Measurements from ENCODE around the gene AXIN2. TPM values are rescaled to one million over a fixed set of nuclear protein-coding genes. Genes with fewer than 3 reads are reported as not detected.
"Not testable (repeated sequence)": the region's sequence is repeated elsewhere in the genome, so short reads cannot be mapped to it uniquely, and the experiment has no call there.

AXIN2 gene
- total RNA-seq, 2 donors from 2014 or later: 5.4 to 16.2 TPM

- 73 to 84% methylated on average over 5 of the region's 5 CpGs for WGBS, 2 donors
Observed at GRCh38 chr17:65514541-65514940, 46.9 kb downstream of the AXIN2 start.

GRCh38 chr17:65514082-65514481 lies 47.4 kb downstream of the AXIN2 start:
- 75 to 80% methylated on average over 8 of the region's 8 CpGs for WGBS, 2 donors

More at GRCh38 chr17:65514541-65514940, 46.9 kb downstream of the AXIN2 start:
- no peaks in the 10 kb centered on the region for H3K36me3 ChIP-seq (replicated peaks in 1 of 2; ENCODE audit: insufficient read depth in 1 of 2, low read depth in 2 of 2)
- H3K4me1 ChIP-seq: peaks cover 3% of the 10 kb centered on the region
- H3K9me3 ChIP-seq: no peaks in the 10 kb centered on the region
- no peak for DNase-seq
- no peaks in the 10 kb centered on the region for H3K27me3 ChIP-seq
- TF ChIP-seq POLR2A (IDR thresholded peaks at IDR 0.05) (no peak), CTCF (IDR thresholded peaks at IDR 0.05) (no peak)
- no peak overlapping the region for H3K27ac ChIP-seq
- intact Hi-C loops (cut with DNase I): no loop called here
- no peak overlapping the region for H3K4me3 ChIP-seq
- no peak for ATAC-seq

GRCh38 chr17:65511316-65511715 lies 50.1 kb downstream of the AXIN2 start:
- H3K27ac ChIP-seq: no peak overlapping the region
- H3K9me3 ChIP-seq: no peaks in the 10 kb centered on the region
- WGBS, 2 donors: 84 to 85% methylated on average over 3 of the region's 3 CpGs
- ATAC-seq (no peak), DNase-seq (no peak)
- peaks cover 2% of the 10 kb centered on the region for H3K4me1 ChIP-seq
- H3K4me3 ChIP-seq: no peak overlapping the region
- no peaks in the 10 kb centered on the region for H3K27me3 ChIP-seq
- no peaks in the 10 kb centered on the region for H3K36me3 ChIP-seq (replicated peaks in 1 of 2; ENCODE audit: insufficient read depth in 1 of 2, low read depth in 2 of 2)
- TF ChIP-seq CTCF (IDR thresholded peaks at IDR 0.05) (no peak), POLR2A (IDR thresholded peaks at IDR 0.05) (no peak)
- intact Hi-C loops (cut with DNase I): no loop called here

More at GRCh38 chr17:65514082-65514481, 47.4 kb downstream of the AXIN2 start:
- no peaks in the 10 kb centered on the region for H3K27me3 ChIP-seq
- no peak overlapping the region for H3K27ac ChIP-seq
- ATAC-seq: no peak
- H3K9me3 ChIP-seq: no peaks in the 10 kb centered on the region
- H3K36me3 ChIP-seq (replicated peaks in 1 of 2; ENCODE audit: insufficient read depth in 1 of 2, low read depth in 2 of 2): no peaks in the 10 kb centered on the region
- intact Hi-C loops (cut with DNase I): no loop called here
- H3K4me3 ChIP-seq: no peak overlapping the region
- TF ChIP-seq POLR2A (IDR thresholded peaks at IDR 0.05): no peak
- TF ChIP-seq CTCF (IDR thresholded peaks at IDR 0.05): no peak
- H3K4me1 ChIP-seq: peaks cover 3% of the 10 kb centered on the region
- DNase-seq: no peak

GRCh38 chr17:65509032-65509431 lies 52.4 kb downstream of the AXIN2 start:
- H3K4me3 ChIP-seq: no peak overlapping the region
- DNase-seq (no peak), ATAC-seq (no peak)
- no peaks in the 10 kb centered on the region for H3K27me3 ChIP-seq
- TF ChIP-seq POLR2A (IDR thresholded peaks at IDR 0.05): no peak
- no peak for TF ChIP-seq CTCF (IDR thresholded peaks at IDR 0.05)
- no peaks in the 10 kb centered on the region for H3K9me3 ChIP-seq
- WGBS, 2 donors: 31 to 42% methylated on average over 2 of the region's 2 CpGs
- H3K36me3 ChIP-seq (replicated peaks in 1 of 2; ENCODE audit: insufficient read depth in 1 of 2, low read depth in 2 of 2): no peaks in the 10 kb centered on the region
- no peaks in the 10 kb centered on the region for H3K4me1 ChIP-seq
- no peak overlapping the region for H3K27ac ChIP-seq
- intact Hi-C loops (cut with DNase I): no loop called here

- H3K27me3 ChIP-seq; H3K9me3 ChIP-seq; H3K36me3 ChIP-seq (replicated peaks in 1 of 2; ENCODE audit: insufficient read depth in 1 of 2, low read depth in 2 of 2); H3K4me1 ChIP-seq; H3K27ac ChIP-seq; ATAC-seq; DNase-seq; intact Hi-C loops (cut with DNase I); H3K4me3 ChIP-seq: not testable (repeated sequence)
- WGBS, 2 donors: 77 to 79% methylated on average over 6 of the region's 6 CpGs
Observed at GRCh38 chr17:65504673-65505072, 56.8 kb downstream of the AXIN2 start.
